ENCODE results near the gene CDRT4. TPM values are rescaled to one million over a fixed set of nuclear protein-coding genes. Genes with fewer than 3 reads are reported as not detected.

The CDRT4 gene
- total and polyA plus RNA-seq, 3 experiments from 2014 or later: 1.8 to 2.7 TPM; not detected in 1

Other genes starting within 250 kb of the CDRT4 start
- gene PMP22, start 202.3 kb downstream of the CDRT4 start, total RNA-seq: under 1 TPM; 0.60 to 0.98 TPM
- gene PMP22, start 202.3 kb downstream of the CDRT4 start, polyA plus RNA-seq: not detected
- gene TEKT3, start 126.0 kb downstream of the CDRT4 start, total RNA-seq: not detected
- not detected for gene TEKT3, start 126.0 kb downstream of the CDRT4 start, polyA plus RNA-seq
- gene TVP23C, start 95.9 kb upstream of the CDRT4 start, total RNA-seq: 1 to 10 TPM; 6.9 to 7.6 TPM
- 6.3 TPM for gene TVP23C, start 95.9 kb upstream of the CDRT4 start, polyA plus RNA-seq
- under 1 TPM; 0.26 to 0.89 TPM for gene FBXW10B, start 152.1 kb upstream of the CDRT4 start, total RNA-seq
- gene FBXW10B, start 152.1 kb upstream of the CDRT4 start, polyA plus RNA-seq: not detected
- gene TRIM16, start 216.7 kb upstream of the CDRT4 start, total RNA-seq: 1 to 10 TPM; 8.1 to 8.2 TPM
- gene TRIM16, start 216.7 kb upstream of the CDRT4 start, polyA plus RNA-seq: 1.8 TPM
- 10 to 100 TPM; 26.4 to 27.6 TPM for gene ZNF286A, start 232.1 kb upstream of the CDRT4 start, total RNA-seq
- gene ZNF286A, start 232.1 kb upstream of the CDRT4 start, polyA plus RNA-seq: 18.9 TPM